Left ventricle myocardium inferior (tissue), 1 donor: ENCODE results near the gene SESN1. TPM values are rescaled to one million over a fixed set of nuclear protein-coding genes. Genes with fewer than 3 reads are reported as not detected.

Experiments used
- DNase-seq: peaks from one replicate; pipeline ENCODE4 v3.0.0-alpha.2; 2020
- H3K27ac ChIP-seq: fragments of 200-600 bp; replicated peaks from 2 replicates; pipeline ENCODE4 v1.8.0; 2021
- H3K27me3 ChIP-seq: fragments of 200-600 bp; 2 replicates; pipeline ENCODE4 v1.8.0; 2021; ENCODE audit warnings: low read depth
- H3K36me3 ChIP-seq: fragments of 200-600 bp; 2 replicates; pipeline ENCODE4 v1.8.0; 2021
- H3K4me1 ChIP-seq: fragments of 200-600 bp; 2 replicates; pipeline ENCODE4 v1.8.0; 2021
- H3K4me3 ChIP-seq: fragments of 200-600 bp; 2 replicates; pipeline ENCODE4 v1.8.0; 2021; ENCODE audit warnings: mild to moderate bottlenecking, moderate library complexity
- H3K9me3 ChIP-seq: fragments of 200-600 bp; replicated peaks from 2 replicates; pipeline ENCODE4 v1.8.0; 2021
- CTCF ChIP-seq: fragments of 200-600 bp; IDR thresholded peaks from 2 replicates; pipeline ENCODE4 v1.8.0; 2021; ENCODE audit warnings: antibody characterized with exemption, mild to moderate bottlenecking, borderline replicate concordance
- intact Hi-C: fragments of 100-400 bp; cut with micrococcal nuclease; formaldehyde crosslinking; loops from one replicate; pipeline ENCODE4 v1.11.0; 2022
- total RNA-seq: library from RNA; stranded (reverse); fragmentation: NEBNext Ultra II Directional; extraction: Animal tissue kit (Norgen Biotek cat#: 25700); gene quantifications from one replicate; pipeline ENCODE4 v1.2.1, GENCODE V29; 2021
- donor health status: DM: no; HTN: yes; CAD: no; lungs with severe emphysema.

The SESN1 gene
- total RNA-seq, 1 donor from 2014 or later, result 44.1 TPM

DNA sequence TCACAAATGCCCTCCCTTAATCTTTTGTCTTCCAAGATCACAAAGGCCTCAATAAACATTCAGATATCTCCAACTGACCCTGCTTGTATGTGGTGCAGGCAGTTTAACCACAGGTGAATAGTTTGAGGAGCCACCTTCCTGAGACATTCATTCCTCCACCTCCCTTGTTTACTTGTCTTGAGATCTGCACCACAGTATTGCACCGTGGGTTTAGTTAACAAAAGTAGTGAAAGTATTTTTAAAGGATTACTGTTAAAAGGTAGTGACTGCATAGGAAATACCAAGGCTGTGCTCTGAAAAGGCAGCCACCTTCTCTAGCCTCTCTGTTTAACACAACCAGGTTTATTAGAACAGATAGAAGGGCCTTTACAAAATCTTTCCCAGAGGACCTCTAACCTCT, 46.5 kb downstream of the SESN1 start:
- H3K4me1 ChIP-seq, result peaks cover 62% of the 10 kb centered on the region
- no peak overlapping the region for H3K4me3 ChIP-seq
- H3K27me3 ChIP-seq, result no peaks in the 10 kb centered on the region
- H3K9me3 ChIP-seq, result no peaks in the 10 kb centered on the region
- peak overlapping the region; percentile 48 for H3K27ac ChIP-seq
- DNase-seq, result no peak
- TF ChIP-seq CTCF, result no peak
- intact Hi-C loops, result no loop called here
- H3K36me3 ChIP-seq, result no peaks in the 10 kb centered on the region

GRCh38 chr6:109045493-109045892, 49.2 kb downstream of the SESN1 start:
- H3K36me3 ChIP-seq, result no peaks in the 10 kb centered on the region
- no peaks in the 10 kb centered on the region for H3K27me3 ChIP-seq
- TF ChIP-seq CTCF, result no peak
- H3K9me3 ChIP-seq, result no peaks in the 10 kb centered on the region
- no peak for DNase-seq
- intact Hi-C loops, result no loop called here
- no peak overlapping the region for H3K4me3 ChIP-seq
- H3K4me1 ChIP-seq, result peaks cover 56% of the 10 kb centered on the region
- H3K27ac ChIP-seq, result no peak overlapping the region

- Histone ChIP-seq H3K4me1 (peaks cover 73% of the 10 kb centered on the region), H3K36me3 (no peaks in the 10 kb centered on the region), H3K27me3 (no peaks in the 10 kb centered on the region), H3K9me3 (no peaks in the 10 kb centered on the region), H3K27ac (no peak overlapping the region), H3K4me3 (no peak overlapping the region)
- TF ChIP-seq CTCF, result no peak
- intact Hi-C loops, result no loop called here
- DNase-seq, result no peak
These were observed 54.9 kb downstream of the SESN1 start for GRCh38 chr6:109039795-109040194.

- no peak for TF ChIP-seq CTCF
- Histone ChIP-seq H3K27me3 (no peaks in the 10 kb centered on the region), H3K4me3 (no peak overlapping the region), H3K4me1 (peaks cover 78% of the 10 kb centered on the region), H3K27ac (no peak overlapping the region), H3K36me3 (no peaks in the 10 kb centered on the region), H3K9me3 (no peaks in the 10 kb centered on the region)
- DNase-seq, result no peak
- intact Hi-C loops, result no loop called here
These were observed 55.7 kb downstream of the SESN1 start for GRCh38 chr6:109038837-109039398.

GRCh38 chr6:109036574-109037294, 57.9 kb downstream of the SESN1 start:
- Histone ChIP-seq H3K27ac (no peak overlapping the region), H3K9me3 (no peaks in the 10 kb centered on the region), H3K4me1 (peaks cover 57% of the 10 kb centered on the region), H3K27me3 (no peaks in the 10 kb centered on the region), H3K36me3 (no peaks in the 10 kb centered on the region), H3K4me3 (no peak overlapping the region)
- intact Hi-C loops, result no loop called here
- TF ChIP-seq CTCF, result no peak
- no peak for DNase-seq
